AG09309 (cell line): Measurements from ENCODE around the gene LRRFIP2.

Source experiments
- DNase-seq: peaks from one replicate; pipeline ENCODE4 v3.0.0-alpha.2; 2010; ENCODE audit warnings: low read depth
- H3K4me3 ChIP-seq: 2 replicates; pipeline ENCODE4 v1.5.1; 2011; ENCODE audit warnings: mild to moderate bottlenecking, low read depth, low read length, moderate library complexity; ENCODE audit not compliant: control insufficient read depth
- TF ChIP-seq, protein P1 (sequence below): IDR thresholded peaks from 2 replicates; pipeline ENCODE4 v1.5.1; 2011; ENCODE audit warnings: mild to moderate bottlenecking, low read depth, low read length, inconsistent platforms; ENCODE audit not compliant: insufficient read depth, control insufficient read depth; ENCODE audit errors: missing control alignments

LRRFIP2 gene

DNA sequence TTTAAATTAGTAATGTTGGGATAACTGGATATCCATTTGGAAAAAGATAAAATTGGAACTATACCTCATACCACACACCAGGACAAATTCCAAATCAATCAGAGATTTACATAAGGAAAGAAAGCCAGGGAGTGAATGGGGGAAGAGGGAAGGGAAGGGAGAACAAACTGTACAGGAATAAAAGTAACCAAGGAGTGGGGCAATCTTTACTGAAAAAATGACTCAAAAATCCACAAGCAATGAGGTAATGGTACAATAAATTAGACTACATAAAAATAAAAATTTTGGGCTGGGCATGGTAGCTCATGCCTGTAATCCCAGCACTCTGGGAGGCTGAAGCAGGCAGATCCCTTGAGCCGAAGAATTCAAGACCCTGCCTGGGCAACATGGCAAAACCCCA lies 98.4 kb downstream of the LRRFIP2 start:
- DNase-seq: no peak
- H3K4me3 ChIP-seq: no peak overlapping the region
- TF ChIP-seq, protein P1, sequence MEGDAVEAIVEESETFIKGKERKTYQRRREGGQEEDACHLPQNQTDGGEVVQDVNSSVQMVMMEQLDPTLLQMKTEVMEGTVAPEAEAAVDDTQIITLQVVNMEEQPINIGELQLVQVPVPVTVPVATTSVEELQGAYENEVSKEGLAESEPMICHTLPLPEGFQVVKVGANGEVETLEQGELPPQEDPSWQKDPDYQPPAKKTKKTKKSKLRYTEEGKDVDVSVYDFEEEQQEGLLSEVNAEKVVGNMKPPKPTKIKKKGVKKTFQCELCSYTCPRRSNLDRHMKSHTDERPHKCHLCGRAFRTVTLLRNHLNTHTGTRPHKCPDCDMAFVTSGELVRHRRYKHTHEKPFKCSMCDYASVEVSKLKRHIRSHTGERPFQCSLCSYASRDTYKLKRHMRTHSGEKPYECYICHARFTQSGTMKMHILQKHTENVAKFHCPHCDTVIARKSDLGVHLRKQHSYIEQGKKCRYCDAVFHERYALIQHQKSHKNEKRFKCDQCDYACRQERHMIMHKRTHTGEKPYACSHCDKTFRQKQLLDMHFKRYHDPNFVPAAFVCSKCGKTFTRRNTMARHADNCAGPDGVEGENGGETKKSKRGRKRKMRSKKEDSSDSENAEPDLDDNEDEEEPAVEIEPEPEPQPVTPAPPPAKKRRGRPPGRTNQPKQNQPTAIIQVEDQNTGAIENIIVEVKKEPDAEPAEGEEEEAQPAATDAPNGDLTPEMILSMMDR: no peak

DNA sequence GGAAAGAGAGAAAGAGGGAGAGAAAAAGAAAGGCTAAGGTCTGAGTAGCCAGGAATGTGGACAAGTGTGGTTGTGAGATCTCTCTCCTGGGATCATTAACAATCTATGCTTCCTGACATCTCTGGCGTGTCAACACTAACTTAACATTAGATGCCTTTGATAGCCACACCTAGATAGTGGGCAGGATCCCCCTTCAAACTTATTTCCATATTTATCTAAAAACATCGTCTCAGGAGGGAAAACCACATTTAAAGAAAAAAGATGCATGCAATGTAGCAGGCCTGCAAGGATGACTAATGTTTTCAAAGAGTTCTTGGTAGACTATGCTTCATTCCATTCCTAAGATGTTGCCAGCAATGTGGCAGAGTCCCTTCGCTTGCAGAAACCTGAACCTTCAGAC lies 100.2 kb downstream of the LRRFIP2 start:
- DNase-seq: no peak
- TF ChIP-seq, protein P1: no peak

DNA sequence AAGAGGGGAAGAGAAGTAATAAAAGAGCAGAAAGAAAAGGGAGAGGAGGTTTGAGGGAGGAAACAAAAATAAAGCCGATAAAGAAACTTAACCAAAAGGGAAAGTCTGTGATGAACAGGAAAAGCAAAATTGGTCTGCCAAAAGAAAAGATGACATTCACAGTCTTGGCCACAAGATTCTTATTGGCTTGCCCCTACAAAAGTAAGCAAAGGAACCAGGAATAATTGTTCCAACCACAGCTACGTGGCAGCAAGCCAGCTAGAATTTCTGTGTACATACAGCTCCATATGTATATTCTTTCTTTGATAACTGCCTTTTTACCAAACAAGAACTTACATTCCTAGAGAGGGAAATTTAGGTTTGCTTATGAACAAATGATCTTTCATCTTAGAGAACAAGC lies 101.5 kb downstream of the LRRFIP2 start:
- no peak overlapping the region for H3K4me3 ChIP-seq
- TF ChIP-seq, protein P1: no peak
- DNase-seq: no peak

More for the DNA sequence above, 100.2 kb downstream of the LRRFIP2 start:
- H3K4me3 ChIP-seq: no peak overlapping the region

DNA sequence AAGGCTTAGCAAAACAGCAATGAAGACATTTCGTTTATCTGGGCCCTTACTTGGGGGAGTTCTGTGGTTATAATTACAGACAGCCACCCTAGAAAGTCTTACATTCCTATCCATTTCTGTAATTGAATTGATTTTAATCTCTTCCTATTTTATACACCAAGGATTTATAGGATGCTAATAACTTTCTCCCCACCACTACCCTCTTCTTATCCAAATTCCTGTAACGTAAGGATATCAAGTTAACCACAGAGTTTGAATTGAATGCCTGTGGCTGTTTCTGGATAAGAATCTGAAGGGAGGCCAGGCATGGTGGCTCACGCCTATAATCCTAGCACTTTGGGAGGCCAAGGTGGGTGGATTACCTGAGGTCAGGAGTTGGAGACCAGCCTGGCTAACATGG lies 102.5 kb downstream of the LRRFIP2 start:
- TF ChIP-seq, protein P1: no peak
- DNase-seq: no peak
- H3K4me3 ChIP-seq: no peak overlapping the region

DNA sequence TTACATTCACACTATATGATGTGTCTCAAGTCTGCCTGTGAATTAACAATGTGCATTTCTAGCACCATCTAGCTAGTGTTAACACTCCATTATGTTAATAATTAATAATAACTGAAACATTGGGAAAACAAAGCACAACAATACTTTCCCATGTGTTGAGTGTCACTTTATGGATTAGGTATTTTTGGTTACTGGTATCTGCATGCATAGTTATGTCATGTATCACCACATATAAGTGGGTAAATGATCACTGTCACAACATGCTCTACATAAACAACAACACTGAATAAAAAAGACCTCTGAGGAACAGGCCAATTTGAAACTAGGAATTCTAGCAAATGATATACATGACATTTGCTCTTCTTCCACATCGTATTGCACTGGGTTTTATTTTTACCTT lies 106.4 kb downstream of the LRRFIP2 start:
- DNase-seq: no peak
- no peak overlapping the region for H3K4me3 ChIP-seq
- TF ChIP-seq, protein P1: no peak

DNA sequence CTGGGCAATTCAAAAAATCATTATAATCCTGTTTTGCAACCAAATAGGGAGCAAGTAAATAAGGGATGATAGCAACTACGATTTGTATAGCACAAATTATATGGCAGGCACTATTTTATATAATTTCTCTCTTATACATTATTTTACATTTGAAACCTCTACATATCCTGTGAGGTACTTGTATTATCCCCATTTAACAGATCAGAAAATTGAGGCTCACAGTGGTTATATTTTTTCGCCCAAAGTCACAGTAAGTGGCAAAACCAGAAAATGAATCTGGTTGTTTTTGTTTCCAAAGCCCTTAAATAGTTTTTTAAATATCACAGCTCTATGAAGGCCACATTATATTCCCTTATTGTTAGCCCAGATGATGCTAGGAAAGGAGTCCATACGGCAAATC lies 106.8 kb downstream of the LRRFIP2 start:
- TF ChIP-seq, protein P1: no peak
- DNase-seq: no peak
- H3K4me3 ChIP-seq: no peak overlapping the region

DNA sequence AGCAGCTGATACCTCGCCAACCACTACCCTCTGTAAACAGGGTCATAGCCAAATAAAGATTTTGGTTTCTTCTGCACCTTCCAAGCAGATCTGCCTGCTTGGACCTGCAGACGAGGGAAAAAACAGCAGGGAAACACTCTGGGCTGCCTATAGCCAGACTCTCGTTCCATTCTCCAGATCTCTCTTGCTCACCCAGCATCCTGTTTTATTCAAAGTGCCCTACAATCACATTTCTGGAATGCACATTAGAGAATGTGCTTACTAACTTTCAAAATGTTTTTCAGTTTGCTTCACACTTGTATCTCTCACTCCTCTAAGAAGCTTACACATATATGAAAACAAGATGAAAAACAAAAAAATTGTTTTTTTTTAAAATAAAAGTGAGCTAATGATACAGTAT lies 109.6 kb downstream of the LRRFIP2 start:
- no peak for DNase-seq
- TF ChIP-seq, protein P1: no peak
- H3K4me3 ChIP-seq: no peak overlapping the region
